HG03439 (cell line): ENCODE results near the gene ANGPT4.
"Not testable (repeated sequence)": the region's sequence is repeated elsewhere in the genome, so short reads cannot be mapped to it uniquely, and the experiment has no call there.

Experiments
- ATAC-seq: cut with Tn5 transposase; IDR thresholded peaks from one replicate; pipeline ENCODE4 v1.9.1; 2021; ENCODE audit warnings: mild to moderate bottlenecking, moderate library complexity; ENCODE audit not compliant: unreplicated experiment

The ANGPT4 gene

GRCh38 chr20:878511-879307, 37.4 kb downstream of the ANGPT4 start:
- ATAC-seq = no peak

- ATAC-seq = no peak
Observed at GRCh38 chr20:877814-878213, 38.3 kb downstream of the ANGPT4 start.

GRCh38 chr20:875115-875514, 41.0 kb downstream of the ANGPT4 start:
- ATAC-seq = no peak

- no peak for ATAC-seq
Observed at GRCh38 chr20:873875-874607, 42.1 kb downstream of the ANGPT4 start.

GRCh38 chr20:872855-873520, 43.1 kb downstream of the ANGPT4 start:
- no peak for ATAC-seq

- ATAC-seq = no peak
Observed at GRCh38 chr20:871948-872347, 44.2 kb downstream of the ANGPT4 start.

GRCh38 chr20:871436-871835, 44.7 kb downstream of the ANGPT4 start:
- no peak for ATAC-seq

- no peak for ATAC-seq
Observed at GRCh38 chr20:870758-871157, 45.4 kb downstream of the ANGPT4 start.

- ATAC-seq = no peak
Observed at GRCh38 chr20:869606-870005, 46.5 kb downstream of the ANGPT4 start.

GRCh38 chr20:868279-868678, 47.9 kb downstream of the ANGPT4 start:
- no peak for ATAC-seq

- no peak for ATAC-seq
Observed at GRCh38 chr20:865440-865839, 50.7 kb downstream of the ANGPT4 start.

- no peak for ATAC-seq
Observed at GRCh38 chr20:860891-861290, 55.2 kb downstream of the ANGPT4 start.

GRCh38 chr20:859751-860231, 56.3 kb downstream of the ANGPT4 start:
- ATAC-seq = no peak

GRCh38 chr20:858011-858410, 58.1 kb downstream of the ANGPT4 start:
- no peak for ATAC-seq

- ATAC-seq = no peak
Observed at GRCh38 chr20:856361-856775, 59.8 kb downstream of the ANGPT4 start.

- no peak for ATAC-seq
Observed at GRCh38 chr20:855466-856360, 60.4 kb downstream of the ANGPT4 start.

GRCh38 chr20:854601-855000, 61.5 kb downstream of the ANGPT4 start:
- ATAC-seq = no peak

GRCh38 chr20:853406-853996, 62.6 kb downstream of the ANGPT4 start:
- ATAC-seq = no peak

GRCh38 chr20:848731-849130, 67.4 kb downstream of the ANGPT4 start:
- ATAC-seq = not testable (repeated sequence)

- ATAC-seq = no peak
Observed at GRCh38 chr20:848193-848592, 67.9 kb downstream of the ANGPT4 start.
